Mammary epithelial cell (primary cell): ENCODE data around the gene NEK10.

Experiments
- CTCF ChIP-seq, 2 donors: IDR thresholded peaks in 1 of 2; conservative IDR thresholded peaks in 1 of 2; 2 replicates each; pipeline ENCODE4 v1.5.1; 2011 to 2012; ENCODE audit warnings: inconsistent platforms in 2 of 2, low read length in 2 of 2, mild to moderate bottlenecking in 2 of 2, control low read depth in 1 of 2, low read depth in 1 of 2; ENCODE audit not compliant: insufficient read depth in 1 of 2; ENCODE audit errors: extremely low read depth in 1 of 2
- EZH2 ChIP-seq: IDR thresholded peaks from 2 replicates; pipeline ENCODE4 v1.6.1; 2012; ENCODE audit warnings: low read length, inconsistent platforms, borderline replicate concordance

- TF ChIP-seq CTCF (conservative IDR thresholded peaks at IDR 0.05 in 1 of 2, IDR thresholded peaks at IDR 0.05 in 1 of 2; ENCODE audit: extremely low read depth in 1 of 2, insufficient read depth in 1 of 2, low read depth in 1 of 2, low read length in 2 of 2): no peak
- no peak for TF ChIP-seq EZH2
These were observed 58.5 kb downstream of the NEK10 start for GRCh38 chr3:27310688-27311087.
